OCI-LY3 (cell line): ENCODE data around the gene PPL.

Source experiments
- CTCF ChIP-seq: fragments of 200-600, 300-600 bp; sonication (generic); IDR thresholded peaks from 2 replicates; pipeline ENCODE4 v1.5.1; 2014; ENCODE audit warnings: antibody characterized with exemption, low read length, low read depth
- EZH2phosphoT487 ChIP-seq: fragments of 200-600 bp; shearing (Covaris generic); IDR thresholded peaks from 2 replicates; pipeline ENCODE4 v1.6.1; 2018; ENCODE audit warnings: antibody characterized with exemption, mixed run types, low read depth

- no peak for TF ChIP-seq CTCF
- TF ChIP-seq EZH2phosphoT487, result no peak
Measured at GRCh38 chr16:4904942-4905615, 31.9 kb downstream of the PPL start.
